H1 (cell line): ENCODE measurements around the gene HOXB3. TPM values are rescaled to one million over a fixed set of nuclear protein-coding genes. Genes with fewer than 3 reads are reported as not detected.

ENCODE experiments used
- SUZ12 ChIP-seq: fragments of 200-600 bp; sonication (generic); IDR thresholded peaks from 2 replicates; pipeline ENCODE4 v1.6.1; 2012; ENCODE audit warnings: mild to moderate bottlenecking, inconsistent platforms, low read length, moderate library complexity, mixed read lengths
- polyA plus RNA-seq, 7 experiments: library from polyadenylated mRNA; depleted of rRNA in 3 of 7; stranded (reverse) in 5 of 7; unstranded in 2 of 7; fragments of >200 nt in 5 of 7; fragments of 200-250 nt in 2 of 7; gene quantifications; 1 replicate in 5 of 7; 2 replicates in 1 of 7; 4 replicates in 1 of 7; pipeline versions ENCODE4 v1.2.1 to v1.2.3, GENCODE V29; 2011 to 2013; ENCODE audit warnings: missing spikeins in 2 of 7, mixed read lengths in 2 of 7
- total RNA-seq: library from RNA; stranded (reverse); fragmentation: NEBNext Ultra II Directional; extraction: Animal tissue kit (Norgen Biotek cat#: 25700); gene quantifications from 2 replicates; pipeline ENCODE4 v1.2.1, GENCODE V29; 2021

Gene HOXB3
- total and polyA plus RNA-seq, 2 of the 8 experiments (the other 6 are each of a cell fraction or from before 2014, with no cell fraction given): not detected

GRCh38 chr17:48565925-48566710, 23.9 kb downstream of the HOXB3 start (continued):
- TF ChIP-seq SUZ12: peak; percentile 3
- TF ChIP-seq, all 59 proteins: peak for 4
